ENCODE measurements around the gene UXS1.

The UXS1 gene

GRCh38 chr2:106180602-106181001 lies 13.5 kb downstream of the UXS1 start:
- no peak for ATAC-seq
- TF ChIP-seq CSRNP3 (CRISPR knock-in tag; IDR thresholded peaks at IDR 0.05) = no peak
- TF ChIP-seq ZNF70 (CRISPR knock-in tag; IDR thresholded peaks at IDR 0.05) = no peak
- no peak for TF ChIP-seq GLIS3 (CRISPR knock-in tag; IDR thresholded peaks at IDR 0.05)
- TF ChIP-seq PATZ1 (CRISPR knock-in tag; IDR thresholded peaks at IDR 0.05; ENCODE audit: borderline replicate concordance) = no peak
- no peak for TF ChIP-seq ZNF565 (CRISPR knock-in tag; conservative IDR thresholded peaks at IDR 0.05; ENCODE audit: low read depth)
- no peak for TF ChIP-seq POU6F1 (CRISPR knock-in tag; IDR thresholded peaks at IDR 0.05; ENCODE audit: borderline replicate concordance, low read depth)
- TF ChIP-seq TOX (CRISPR knock-in tag; IDR thresholded peaks at IDR 0.05; ENCODE audit: borderline replicate concordance) = no peak
- no peak for TF ChIP-seq TSHZ2 (CRISPR knock-in tag; IDR thresholded peaks at IDR 0.05)
- no peak for TF ChIP-seq OSR1 (CRISPR knock-in tag; IDR thresholded peaks at IDR 0.05)
- TF ChIP-seq SNAI2 (CRISPR knock-in tag; IDR thresholded peaks at IDR 0.05) = no peak
- TF ChIP-seq ZFP3 (CRISPR knock-in tag; IDR thresholded peaks at IDR 0.05) = no peak

- no peak for TF ChIP-seq POU6F1 (CRISPR knock-in tag; IDR thresholded peaks at IDR 0.05; ENCODE audit: borderline replicate concordance, low read depth)
- TF ChIP-seq RARB (CRISPR knock-in tag; IDR thresholded peaks at IDR 0.05) = no peak
- TF ChIP-seq CSRNP3 (CRISPR knock-in tag; IDR thresholded peaks at IDR 0.05) = no peak
- TF ChIP-seq ZNF70 (CRISPR knock-in tag; IDR thresholded peaks at IDR 0.05) = no peak
- TF ChIP-seq ESRRG (CRISPR knock-in tag; IDR thresholded peaks at IDR 0.05) = no peak
- ATAC-seq = no peak
Measured at GRCh38 chr2:106178716-106179115, 15.4 kb downstream of the UXS1 start.

GRCh38 chr2:106177581-106177980 lies 16.5 kb downstream of the UXS1 start:
- no peak for ATAC-seq
- no peak for TF ChIP-seq CSDC2 (CRISPR knock-in tag; IDR thresholded peaks at IDR 0.05)
- no peak for TF ChIP-seq TSHZ2 (CRISPR knock-in tag; IDR thresholded peaks at IDR 0.05)
- TF ChIP-seq PATZ1 (CRISPR knock-in tag; IDR thresholded peaks at IDR 0.05; ENCODE audit: borderline replicate concordance) = no peak
- TF ChIP-seq POU6F1 (CRISPR knock-in tag; IDR thresholded peaks at IDR 0.05; ENCODE audit: borderline replicate concordance, low read depth) = no peak
- TF ChIP-seq GLIS3 (CRISPR knock-in tag; IDR thresholded peaks at IDR 0.05) = no peak
- TF ChIP-seq PPARA (CRISPR knock-in tag; IDR thresholded peaks at IDR 0.05; ENCODE audit: borderline replicate concordance) = no peak
- no peak for TF ChIP-seq BACH2 (CRISPR knock-in tag; IDR thresholded peaks at IDR 0.05; ENCODE audit: borderline replicate concordance)
- no peak for TF ChIP-seq ZNF70 (CRISPR knock-in tag; IDR thresholded peaks at IDR 0.05)
- TF ChIP-seq ISL1 (CRISPR knock-in tag; IDR thresholded peaks at IDR 0.05) = no peak
- TF ChIP-seq TOX (CRISPR knock-in tag; IDR thresholded peaks at IDR 0.05; ENCODE audit: borderline replicate concordance) = no peak
- TF ChIP-seq ZNF565 (CRISPR knock-in tag; conservative IDR thresholded peaks at IDR 0.05; ENCODE audit: low read depth) = no peak
- no peak for TF ChIP-seq ZC3H10 (CRISPR knock-in tag; IDR thresholded peaks at IDR 0.05)

Measured in SK-N-SH treated with all-trans-retinoic acid at 6 μM for 48 hours (cell line).